Ovary (tissue), 9 donors: ENCODE results near the gene OR1E2. TPM values are rescaled to one million over a fixed set of nuclear protein-coding genes. Genes with fewer than 3 reads are reported as not detected.
"Not testable (repeated sequence)": the region's sequence is repeated elsewhere in the genome, so short reads cannot be mapped to it uniquely, and the experiment has no call there.

Experiments
- DNase-seq, 5 donors: peaks; one replicate each; pipeline ENCODE4 v3.0.0-alpha.2; 2019 to 2020
- H3K27ac ChIP-seq, 2 donors: fragments of 200-600 bp; one replicate each; pipeline versions ENCODE4 v1.5.1 to v1.8.0; 2019 to 2022
- H3K27me3 ChIP-seq: fragments of 200-600 bp; one replicate; pipeline ENCODE4 v1.8.0; 2022
- H3K36me3 ChIP-seq: fragments of 200-600 bp; sonication (generic); one replicate; pipeline ENCODE4 v1.5.1; 2019
- H3K4me1 ChIP-seq: one replicate; pipeline ENCODE4 v1.8.1; 2013; ENCODE audit warnings: mild to moderate bottlenecking, moderate library complexity; ENCODE audit not compliant: insufficient read depth
- H3K4me3 ChIP-seq: fragments of 200-600 bp; sonication (generic); one replicate; pipeline ENCODE4 v1.5.1; 2017
- H3K9me3 ChIP-seq, 2 donors: fragments of 200-600 bp in 1 of 2; sonication (generic) in 1 of 2; one replicate each; pipeline versions ENCODE4 v1.5.1 to v1.8.1; 2013 to 2019; ENCODE audit warnings: mild to moderate bottlenecking in 1 of 2, moderate library complexity in 1 of 2
- EP300 ChIP-seq: sonication (generic); formaldehyde crosslinking; IDR thresholded peaks from one replicate; pipeline ENCODE4 v1.6.1; 2017; ENCODE audit warnings: antibody characterized with exemption
- POLR2A ChIP-seq: fragments of 450-650 bp; IDR thresholded peaks from one replicate; pipeline ENCODE4 v1.6.1; 2017; ENCODE audit warnings: antibody characterized with exemption, mild to moderate bottlenecking, moderate library complexity
- WGBS, 3 donors: extraction: QIAGEN DNeasy Blood & Tissue Kit in 1 of 3; methylation state at CpG; one replicate each; pipeline versions ENCODE4 v1.1.5 to v1.1.7; 2013 to 2017; 5-methylcytosine and 5-hydroxymethylcytosine counted together
- intact Hi-C, 4 donors: fragments of 100-400 bp; cut with DNase I; formaldehyde crosslinking; loops; one replicate each; pipeline versions ENCODE4 v1.11.0 to v1.15.1; 2022 to 2023
- polyA plus RNA-seq, 2 donors: library from polyadenylated mRNA; stranded (reverse); fragments of 200-250 nt in 1 of 2; fragments of 350-450 nt in 1 of 2; fragmentation: Illumina TruSeq in 1 of 2; extraction: RNeasy Lipid Tissue Mini Kit (QIAGEN cat#74804) in 1 of 2; gene quantifications; one replicate each; pipeline ENCODE4 v1.2.3, GENCODE V29; 2013 to 2014
- total RNA-seq, 7 donors: library from RNA; depleted of rRNA in 2 of 7; stranded (reverse); fragments of >200 nt in 2 of 7; fragmentation: NEBNext Ultra II Directional in 3 of 7; extraction: Animal tissue kit (Norgen Biotek cat#: 25700) in 3 of 7; gene quantifications; one replicate each; pipeline versions ENCODE4 v1.1.0 to v1.2.4, GENCODE V29; 2016 to 2023
- TF ChIP-seq, protein P1 (sequence below), 3 donors: fragments of 450-650 bp in 2 of 3; fragments of 200-600 bp in 1 of 3; IDR thresholded peaks; one replicate each; pipeline versions ENCODE4 v1.5.1 to v1.8.0; 2016 to 2022; ENCODE audit warnings: antibody characterized with exemption in 3 of 3, mild to moderate bottlenecking in 1 of 3
- donor health status: DM: no; HTN: no; CAD: no; lungs with moderate emphysema.
- donor health status: DM: no; HTN: no; CAD: no.
- donor health status: Bipolar disorder and iron deficiency.
- donor health status: DM: yes; HTN: yes; CAD: no.
- donor health status: DM: no; HTN: no; CAD: no.
- donor health status: DM: yes; HTN: yes; CAD: no.

Gene OR1E2
- total and polyA plus RNA-seq, 9 donors: not detected

DNA sequence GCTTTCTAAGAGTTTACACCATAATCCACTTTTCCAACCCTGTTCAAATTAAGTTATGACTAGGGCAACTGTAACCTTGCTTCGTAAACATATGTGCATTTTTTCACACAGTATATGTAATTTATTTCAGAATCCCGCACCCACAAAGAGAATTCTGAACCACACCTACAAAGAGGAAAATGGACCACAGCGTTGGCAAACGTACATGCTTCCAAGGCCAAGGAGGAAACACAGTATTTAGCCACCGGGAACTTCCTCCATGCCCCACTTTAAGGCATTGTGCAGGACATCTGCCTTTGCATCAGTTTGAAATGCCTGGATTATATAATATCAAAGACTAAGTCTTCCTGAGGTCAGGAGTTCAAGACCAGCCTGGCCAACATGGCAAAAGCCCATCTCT is 35.9 kb upstream of the OR1E2 start:
- 61 to 74% (median 64%) methylated on average over 5 of the region's 5 CpGs for WGBS, 3 donors
- H3K4me3 ChIP-seq: no peak overlapping the region
- intact Hi-C loops: no loop called here
- no peak for DNase-seq
- H3K9me3 ChIP-seq: no peaks in the 10 kb centered on the region
- H3K4me1 ChIP-seq: no peaks in the 10 kb centered on the region
- no peaks in the 10 kb centered on the region for H3K27me3 ChIP-seq
- TF ChIP-seq POLR2A (no peak), EP300 (no peak)
- no peaks in the 10 kb centered on the region for H3K36me3 ChIP-seq
- no peak overlapping the region for H3K27ac ChIP-seq

GRCh38 chr17:3466355-3466754 is 32.7 kb upstream of the OR1E2 start:
- WGBS, 3 donors: 39 to 72% (median 60%) methylated on average over 1 of the region's 1 CpG
- H3K27ac ChIP-seq, H3K4me3 ChIP-seq, H3K9me3 ChIP-seq, H3K36me3 ChIP-seq, DNase-seq, intact Hi-C loops, H3K27me3 ChIP-seq, H3K4me1 ChIP-seq: not testable (repeated sequence)

GRCh38 chr17:3448059-3448665 is 14.5 kb upstream of the OR1E2 start:
- Histone ChIP-seq H3K27ac (no peak overlapping the region), H3K9me3 (no peaks in the 10 kb centered on the region), H3K4me3 (no peak overlapping the region), H3K4me1 (no peaks in the 10 kb centered on the region), H3K27me3 (no peaks in the 10 kb centered on the region), H3K36me3 (no peaks in the 10 kb centered on the region)
- intact Hi-C loops: no loop called here
- TF ChIP-seq POLR2A (no peak), EP300 (no peak)
- TF ChIP-seq, protein P1, sequence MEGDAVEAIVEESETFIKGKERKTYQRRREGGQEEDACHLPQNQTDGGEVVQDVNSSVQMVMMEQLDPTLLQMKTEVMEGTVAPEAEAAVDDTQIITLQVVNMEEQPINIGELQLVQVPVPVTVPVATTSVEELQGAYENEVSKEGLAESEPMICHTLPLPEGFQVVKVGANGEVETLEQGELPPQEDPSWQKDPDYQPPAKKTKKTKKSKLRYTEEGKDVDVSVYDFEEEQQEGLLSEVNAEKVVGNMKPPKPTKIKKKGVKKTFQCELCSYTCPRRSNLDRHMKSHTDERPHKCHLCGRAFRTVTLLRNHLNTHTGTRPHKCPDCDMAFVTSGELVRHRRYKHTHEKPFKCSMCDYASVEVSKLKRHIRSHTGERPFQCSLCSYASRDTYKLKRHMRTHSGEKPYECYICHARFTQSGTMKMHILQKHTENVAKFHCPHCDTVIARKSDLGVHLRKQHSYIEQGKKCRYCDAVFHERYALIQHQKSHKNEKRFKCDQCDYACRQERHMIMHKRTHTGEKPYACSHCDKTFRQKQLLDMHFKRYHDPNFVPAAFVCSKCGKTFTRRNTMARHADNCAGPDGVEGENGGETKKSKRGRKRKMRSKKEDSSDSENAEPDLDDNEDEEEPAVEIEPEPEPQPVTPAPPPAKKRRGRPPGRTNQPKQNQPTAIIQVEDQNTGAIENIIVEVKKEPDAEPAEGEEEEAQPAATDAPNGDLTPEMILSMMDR (IDR thresholded peaks at IDR 0.05): no peak
- WGBS, 3 donors: 43 to 47% (median 44%) methylated on average over 2 of the region's 2 CpGs
- DNase-seq: no peak

DNA sequence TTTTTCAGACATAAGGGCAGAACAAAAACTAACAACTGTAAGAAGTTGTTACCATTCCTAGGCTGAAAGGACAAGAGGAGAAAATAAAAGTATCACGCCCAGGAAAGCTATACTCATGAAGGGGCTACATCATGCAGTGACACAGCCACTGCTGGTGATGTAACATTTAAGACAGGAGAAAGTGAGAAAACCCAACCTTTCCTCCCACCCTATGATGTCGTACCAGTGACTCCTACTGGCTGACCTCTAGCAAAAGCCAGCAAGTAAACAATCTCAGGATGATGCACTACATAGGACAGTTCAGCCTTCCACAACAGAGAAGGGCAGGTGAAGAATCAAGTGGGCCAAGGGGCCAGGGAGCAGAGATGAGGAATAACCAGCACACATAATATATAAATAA is 14.0 kb upstream of the OR1E2 start:
- no peaks in the 10 kb centered on the region for H3K4me1 ChIP-seq
- no peaks in the 10 kb centered on the region for H3K27me3 ChIP-seq
- no peak overlapping the region for H3K27ac ChIP-seq
- DNase-seq: no peak
- H3K9me3 ChIP-seq: no peaks in the 10 kb centered on the region
- H3K36me3 ChIP-seq: no peaks in the 10 kb centered on the region
- no peak overlapping the region for H3K4me3 ChIP-seq
- intact Hi-C loops: no loop called here
- WGBS, 3 donors: 62 to 69% (median 65%) methylated on average over 2 of the region's 2 CpGs
- no peak for TF ChIP-seq EP300
- TF ChIP-seq POLR2A: no peak
- TF ChIP-seq, protein P1 (IDR thresholded peaks at IDR 0.05): no peak

GRCh38 chr17:3440451-3440850 is 6.8 kb upstream of the OR1E2 start:
- H3K4me3 ChIP-seq: no peak overlapping the region
- no peaks in the 10 kb centered on the region for H3K36me3 ChIP-seq
- no peaks in the 10 kb centered on the region for H3K4me1 ChIP-seq
- no peaks in the 10 kb centered on the region for H3K27me3 ChIP-seq
- H3K9me3 ChIP-seq: no peaks in the 10 kb centered on the region
- no peak for TF ChIP-seq EP300
- no peak for TF ChIP-seq POLR2A
- TF ChIP-seq, protein P1 (IDR thresholded peaks at IDR 0.05): no peak
- no peak for DNase-seq
- no peak overlapping the region for H3K27ac ChIP-seq
- 55 to 62% (median 61%) methylated on average over 2 of the region's 2 CpGs for WGBS, 3 donors
- intact Hi-C loops: no loop called here
